Activated gamma-delta T cell treated with anti-CD3 and anti-CD28 coated beads, Interleukin-2, amount 50 U/mL, for 16 hours (primary cell): ENCODE data around the gene OXSR1.
"Not testable (repeated sequence)": the region's sequence is repeated elsewhere in the genome, so short reads cannot be mapped to it uniquely, and the experiment has no call there.

Experiments used
- DNase-seq: peaks from one replicate; pipeline ENCODE4 v3.0.0-alpha.2; 2020; ENCODE audit warnings: low read depth

OXSR1 gene

GRCh38 chr3:38127611-38128302, 37.6 kb upstream of the OXSR1 start:
- DNase-seq = no peak

GRCh38 chr3:38128303-38128655, 37.1 kb upstream of the OXSR1 start:
- no peak for DNase-seq

- no peak for DNase-seq
Observed at GRCh38 chr3:38129058-38129457, 36.3 kb upstream of the OXSR1 start.

GRCh38 chr3:38130631-38131065, 34.7 kb upstream of the OXSR1 start:
- DNase-seq = no peak

- DNase-seq = no peak
Observed at GRCh38 chr3:38131621-38132369, 33.5 kb upstream of the OXSR1 start.

- no peak for DNase-seq
Observed at GRCh38 chr3:38133209-38133556, 32.2 kb upstream of the OXSR1 start.

- DNase-seq = no peak
Observed at GRCh38 chr3:38133557-38134405, 31.6 kb upstream of the OXSR1 start.

GRCh38 chr3:38134517-38135143, 30.7 kb upstream of the OXSR1 start:
- not testable (repeated sequence) for DNase-seq

GRCh38 chr3:38135621-38136277, 29.6 kb upstream of the OXSR1 start:
- not testable (repeated sequence) for DNase-seq

GRCh38 chr3:38136393-38136776, 29.0 kb upstream of the OXSR1 start:
- DNase-seq = no peak

- peak; percentile 98 for DNase-seq
Observed at GRCh38 chr3:38136777-38137614, 28.3 kb upstream of the OXSR1 start, which contains the start of gene ACAA1. Gene ACAA1 (minus strand): TSS chr3:38137127. CDS start chr3:38137035, 92 bp downstream.

- DNase-seq = no peak
Observed at GRCh38 chr3:38137615-38138348, 27.6 kb upstream of the OXSR1 start.

- DNase-seq = peak; percentile 80
Observed at GRCh38 chr3:38138349-38139190, 26.8 kb upstream of the OXSR1 start, which contains the start of gene MYD88. Gene MYD88 (plus strand): TSS chr3:38138661. CDS start chr3:38138701, 40 bp downstream.

- DNase-seq = no peak
Observed at GRCh38 chr3:38139191-38139590, 26.1 kb upstream of the OXSR1 start.

GRCh38 chr3:38139652-38140051, 25.7 kb upstream of the OXSR1 start:
- DNase-seq = no peak

- no peak for DNase-seq
Observed at GRCh38 chr3:38140326-38141172, 24.8 kb upstream of the OXSR1 start.

GRCh38 chr3:38141173-38141951, 24.0 kb upstream of the OXSR1 start:
- no peak for DNase-seq
